ENCODE measurements around the gene LMCD1.

DNA sequence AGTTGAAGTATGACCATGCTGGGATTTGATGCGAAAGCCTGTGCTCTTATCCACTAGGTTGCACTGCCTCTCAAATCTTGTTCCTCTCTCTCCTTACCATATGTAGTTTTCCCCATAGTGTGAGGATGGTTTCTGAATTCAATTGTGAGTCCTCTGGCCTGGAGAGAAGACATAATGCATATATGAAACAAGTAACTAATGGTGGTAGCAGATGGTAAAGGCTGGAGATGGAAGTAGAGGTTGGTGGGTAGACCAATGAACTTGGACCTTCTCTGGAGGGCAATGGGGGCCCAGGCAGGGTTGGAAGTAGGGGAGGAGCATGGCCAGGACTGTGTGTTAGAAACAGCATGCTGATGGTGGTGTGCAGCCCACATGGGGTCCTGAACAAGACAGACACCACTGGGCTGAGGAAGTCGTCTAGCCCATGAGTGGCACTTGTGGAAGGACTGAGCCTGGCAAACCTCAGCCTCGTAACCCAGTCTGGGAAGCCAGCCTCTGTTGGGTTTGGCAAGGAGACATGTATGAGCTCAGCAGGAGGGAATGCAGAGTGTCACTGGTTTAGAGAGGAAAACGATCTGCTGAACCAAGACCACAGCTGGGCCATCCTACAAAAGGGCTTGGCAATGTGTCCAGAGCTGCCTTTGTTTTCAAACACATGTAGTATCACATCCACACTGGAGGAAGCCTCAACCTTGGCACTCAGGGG, 18.5 kb upstream of the LMCD1 start:
- TF ChIP-seq, protein P1, sequence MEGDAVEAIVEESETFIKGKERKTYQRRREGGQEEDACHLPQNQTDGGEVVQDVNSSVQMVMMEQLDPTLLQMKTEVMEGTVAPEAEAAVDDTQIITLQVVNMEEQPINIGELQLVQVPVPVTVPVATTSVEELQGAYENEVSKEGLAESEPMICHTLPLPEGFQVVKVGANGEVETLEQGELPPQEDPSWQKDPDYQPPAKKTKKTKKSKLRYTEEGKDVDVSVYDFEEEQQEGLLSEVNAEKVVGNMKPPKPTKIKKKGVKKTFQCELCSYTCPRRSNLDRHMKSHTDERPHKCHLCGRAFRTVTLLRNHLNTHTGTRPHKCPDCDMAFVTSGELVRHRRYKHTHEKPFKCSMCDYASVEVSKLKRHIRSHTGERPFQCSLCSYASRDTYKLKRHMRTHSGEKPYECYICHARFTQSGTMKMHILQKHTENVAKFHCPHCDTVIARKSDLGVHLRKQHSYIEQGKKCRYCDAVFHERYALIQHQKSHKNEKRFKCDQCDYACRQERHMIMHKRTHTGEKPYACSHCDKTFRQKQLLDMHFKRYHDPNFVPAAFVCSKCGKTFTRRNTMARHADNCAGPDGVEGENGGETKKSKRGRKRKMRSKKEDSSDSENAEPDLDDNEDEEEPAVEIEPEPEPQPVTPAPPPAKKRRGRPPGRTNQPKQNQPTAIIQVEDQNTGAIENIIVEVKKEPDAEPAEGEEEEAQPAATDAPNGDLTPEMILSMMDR (IDR thresholded peaks at IDR 0.05): no peak
- TF ChIP-seq POLR2A (IDR thresholded peaks at IDR 0.05) (no peak), EP300 (IDR thresholded peaks at IDR 0.05) (no peak)
